Transverse colon (tissue), 4 donors: ENCODE results near the gene AMACR. TPM values are rescaled to one million over a fixed set of nuclear protein-coding genes. Genes with fewer than 3 reads are reported as not detected.

Experiments
- DNase-seq: peaks from one replicate; pipeline ENCODE4 v3.0.0-alpha.2; 2019
- H3K27ac ChIP-seq, 4 donors: fragments of 200-600 bp; sonication (generic); 2 replicates each; pipeline ENCODE4 v1.5.1; 2016 to 2018; ENCODE audit warnings: inconsistent platforms in 4 of 4
- H3K27me3 ChIP-seq: fragments of 200-600 bp; sonication (generic); 2 replicates; pipeline ENCODE4 v1.5.1; 2017; ENCODE audit warnings: inconsistent platforms
- H3K36me3 ChIP-seq, 4 donors: fragments of 200-600 bp; sonication (generic); 2 replicates each; pipeline ENCODE4 v1.5.1; 2017 to 2019; ENCODE audit warnings: inconsistent platforms in 4 of 4
- H3K4me1 ChIP-seq, 4 donors: fragments of 200-600 bp; sonication (generic); 2 replicates each; pipeline ENCODE4 v1.5.1; 2017 to 2020; ENCODE audit warnings: inconsistent platforms in 4 of 4
- H3K4me3 ChIP-seq, 4 donors: fragments of 200-600 bp; sonication (generic); 1 replicate in 1 of 4; 2 replicates in 3 of 4; pipeline versions ENCODE4 v1.5.1 to v1.6.1; 2017 to 2019; ENCODE audit warnings: inconsistent platforms in 4 of 4
- H3K9me3 ChIP-seq, 2 donors: fragments of 200-600 bp; sonication (generic); 2 replicates each; pipeline ENCODE4 v1.5.1; 2017 to 2019; ENCODE audit warnings: inconsistent platforms in 2 of 2
- CTCF ChIP-seq, 5 experiments: fragments of 200-600 bp in 3 of 5; fragments of 450-650 bp in 2 of 5; sonication (generic) in 3 of 5; IDR thresholded peaks; 1 replicate in 2 of 5; 2 replicates in 3 of 5; pipeline ENCODE4 v1.5.1; 2016 to 2017; ENCODE audit warnings: antibody characterized with exemption in 5 of 5, inconsistent platforms in 3 of 5, mild to moderate bottlenecking in 2 of 5, moderate library complexity in 1 of 5
- EP300 ChIP-seq: sonication (generic); formaldehyde crosslinking; IDR thresholded peaks from one replicate; pipeline ENCODE4 v1.6.1; 2017; ENCODE audit warnings: antibody characterized with exemption, low read depth
- POLR2A ChIP-seq: fragments of 450-650 bp; IDR thresholded peaks from one replicate; pipeline ENCODE4 v1.6.1; 2016; ENCODE audit warnings: antibody characterized with exemption, mild to moderate bottlenecking, moderate library complexity
- POLR2AphosphoS5 ChIP-seq, 3 donors: sonication (generic); formaldehyde crosslinking; IDR thresholded peaks; one replicate each; pipeline ENCODE4 v1.6.1; 2016; ENCODE audit warnings: antibody characterized with exemption in 3 of 3
- WGBS, 2 donors: methylation state at CpG; one replicate each; pipeline ENCODE4 v1.1.5; 2018; ENCODE audit warnings: low coverage in 1 of 2; 5-methylcytosine and 5-hydroxymethylcytosine counted together
- in situ Hi-C, 4 donors: fragments of 200-750 bp; cut with MboI; loops; one replicate each; pipeline versions ENCODE4 v1.15.0 to v1.15.1; 2017; ENCODE audit warnings: low sequenced_read_pairs in 3 of 4, low pct_ligation_motif_present in 1 of 4, low pct_unique_long_range_greater_than_20kb in 1 of 4
- intact Hi-C: fragments of 100-400 bp; cut with DNase I; formaldehyde crosslinking; loops from one replicate; pipeline ENCODE4 v1.15.1; 2023; ENCODE audit warnings: low total_unique reads
- total RNA-seq, 4 donors: library from RNA; depleted of rRNA; stranded (reverse); fragments of >200 nt; gene quantifications; one replicate each; pipeline ENCODE4 v1.1.0, GENCODE V29; 2016

AMACR gene
- total RNA-seq, 4 donors from 2014 or later: 39.1 to 88.1 (median 70.6) TPM

DNA sequence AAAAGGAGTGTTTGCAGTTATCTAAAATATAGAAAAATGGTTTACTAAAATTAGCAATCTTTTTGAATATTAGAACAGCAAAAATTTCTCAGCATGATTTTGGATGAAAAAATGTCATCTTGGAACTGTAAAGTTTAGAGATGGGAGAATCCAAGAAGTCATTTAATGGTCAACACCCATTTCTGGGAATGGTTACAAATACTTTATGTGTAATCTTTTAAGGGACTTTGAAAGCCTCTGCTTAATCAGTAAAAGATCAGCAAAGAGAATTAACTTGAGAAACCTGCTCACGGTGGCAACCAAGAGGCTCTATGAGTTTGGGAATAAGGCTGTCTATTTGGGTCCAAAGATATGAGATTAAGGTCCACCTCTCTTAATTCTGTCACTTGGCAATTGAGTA is 22.2 kb upstream of the AMACR start:
- Histone ChIP-seq H3K27me3 (no peaks in the 10 kb centered on the region), H3K4me1 (peaks cover 0 to 14% (median 0%) of the 10 kb centered on the region in 4 donors), H3K9me3 (no peaks in the 10 kb centered on the region), H3K36me3 (peaks cover 0 to 7% (median 0%) of the 10 kb centered on the region in 4 donors), H3K27ac (no peak overlapping the region), H3K4me3 (no peak overlapping the region)
- in situ Hi-C loops (no loop called here), intact Hi-C loops (no loop called here)
- WGBS, 2 donors: 50 to 83% methylated on average over 1 of the region's 1 CpG
- TF ChIP-seq EP300 (no peak), POLR2AphosphoS5 (IDR thresholded peaks at IDR 0.05) (no peak), CTCF (IDR thresholded peaks at IDR 0.05) (no peak), POLR2A (no peak)
- no peak for DNase-seq

DNA sequence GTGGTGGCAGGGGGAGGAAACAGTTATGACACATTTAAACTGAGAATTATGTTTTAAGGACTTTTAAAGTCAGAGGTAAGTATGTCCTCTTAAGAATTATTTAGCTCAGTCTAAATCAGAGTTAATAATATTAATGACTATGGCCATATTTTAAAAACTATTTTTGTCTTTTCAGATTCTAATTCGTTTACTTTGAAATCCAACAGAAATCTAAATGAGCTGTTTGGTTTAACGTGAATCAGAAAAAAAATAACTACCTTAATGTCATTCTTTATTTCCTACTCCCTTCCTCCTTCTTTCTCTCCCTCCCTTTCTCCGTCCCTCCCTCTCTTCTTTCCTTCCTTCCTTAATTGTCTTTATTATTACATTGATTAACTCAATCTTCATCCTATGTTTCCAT is 20.5 kb upstream of the AMACR start:
- in situ Hi-C loops (no loop called here), intact Hi-C loops (no loop called here)
- Histone ChIP-seq H3K4me3 (no peak overlapping the region), H3K36me3 (peaks cover 0 to 4% (median 0%) of the 10 kb centered on the region in 4 donors), H3K27me3 (no peaks in the 10 kb centered on the region), H3K27ac (no peak overlapping the region), H3K9me3 (no peaks in the 10 kb centered on the region), H3K4me1 (no peaks in the 10 kb centered on the region)
- no peak for DNase-seq
- TF ChIP-seq POLR2A (no peak), CTCF (IDR thresholded peaks at IDR 0.05) (no peak), POLR2AphosphoS5 (IDR thresholded peaks at IDR 0.05) (no peak), EP300 (no peak)
- 87 to 93% methylated on average over 3 of the region's 3 CpGs for WGBS, 2 donors

- H3K27ac ChIP-seq: no peak overlapping the region
- 84 to 85% methylated on average over 9 of the region's 9 CpGs for WGBS, 2 donors
- intact Hi-C loops (no loop called here), in situ Hi-C loops (no loop called here)
- peaks cover 0 to 11% (median under 1%) of the 10 kb centered on the region in 4 donors for H3K4me1 ChIP-seq
- TF ChIP-seq POLR2AphosphoS5 (IDR thresholded peaks at IDR 0.05) (no peak), CTCF (IDR thresholded peaks at IDR 0.05) (no peak), POLR2A (no peak), EP300 (no peak)
- H3K9me3 ChIP-seq: no peaks in the 10 kb centered on the region
- no peak overlapping the region for H3K4me3 ChIP-seq
- H3K27me3 ChIP-seq: no peaks in the 10 kb centered on the region
- no peaks in the 10 kb centered on the region for H3K36me3 ChIP-seq
- no peak for DNase-seq
Measured at GRCh38 chr5:34026089-34026761, 18.4 kb upstream of the AMACR start.

GRCh38 chr5:34022121-34022705 is 14.4 kb upstream of the AMACR start:
- Histone ChIP-seq H3K4me1 (peaks cover 0 to 21% (median 2%) of the 10 kb centered on the region in 4 donors), H3K36me3 (no peaks in the 10 kb centered on the region), H3K27me3 (no peaks in the 10 kb centered on the region), H3K4me3 (no peak overlapping the region), H3K27ac (peak overlapping the region in 1 of 4 donors; percentile 58), H3K9me3 (no peaks in the 10 kb centered on the region)
- intact Hi-C loops (no loop called here), in situ Hi-C loops (loop anchor here in 3 of 4 donors (25.0 kb wide), 2 partner anchors 440 to 890 kb away; partner anchors contain the start of genes BRIX1 (in 2 of the 3) and RAD1 (in 2 of the 3))
- 16 to 23% methylated on average over 2 of the region's 2 CpGs for WGBS, 2 donors
- TF ChIP-seq POLR2AphosphoS5 (IDR thresholded peaks at IDR 0.05): no peak
- TF ChIP-seq EP300: no peak
- no peak for TF ChIP-seq CTCF (IDR thresholded peaks at IDR 0.05)
- no peak for TF ChIP-seq POLR2A
- no peak for DNase-seq
